Spleen (tissue), 11 donors: ENCODE measurements around the gene PDZD2. TPM values are rescaled to one million over a fixed set of nuclear protein-coding genes. Genes with fewer than 3 reads are reported as not detected.

Experiments
- DNase-seq: peaks from one replicate; pipeline ENCODE4 v3.0.0-alpha.2; 2020
- H3K27ac ChIP-seq, 8 donors: fragments of 200-600 bp; sonication (generic) in 7 of 8; 1 replicate in 4 of 8; 2 replicates in 4 of 8; pipeline versions ENCODE4 v1.5.0 to v1.8.0; 2016 to 2021; ENCODE audit warnings: inconsistent platforms in 4 of 8, mild to moderate bottlenecking in 4 of 8, moderate library complexity in 1 of 8
- H3K27me3 ChIP-seq, 7 donors: fragments of 200-600 bp; sonication (generic) in 6 of 7; replicated peaks in 1 of 7; 1 replicate in 4 of 7; 2 replicates in 3 of 7; pipeline versions ENCODE4 v1.5.0 to v1.8.0; 2016 to 2021; ENCODE audit warnings: inconsistent platforms in 3 of 7, mild to moderate bottlenecking in 1 of 7
- H3K36me3 ChIP-seq, 6 donors: fragments of 200-600 bp; sonication (generic) in 5 of 6; 1 replicate in 4 of 6; 2 replicates in 2 of 6; pipeline versions ENCODE4 v1.5.0 to v1.8.0; 2016 to 2021; ENCODE audit warnings: inconsistent platforms in 2 of 6
- H3K4me1 ChIP-seq, 6 donors: fragments of 200-600 bp; sonication (generic) in 5 of 6; 1 replicate in 3 of 6; 2 replicates in 3 of 6; pipeline versions ENCODE4 v1.5.0 to v1.8.0; 2016 to 2021; ENCODE audit warnings: inconsistent platforms in 3 of 6
- H3K4me3 ChIP-seq, 8 donors: fragments of 200-600 bp; sonication (generic) in 7 of 8; 1 replicate in 4 of 8; 2 replicates in 4 of 8; pipeline versions ENCODE4 v1.5.0 to v1.8.0; 2016 to 2021; ENCODE audit warnings: inconsistent platforms in 4 of 8, mild to moderate bottlenecking in 4 of 8, moderate library complexity in 2 of 8
- H3K9me3 ChIP-seq, 8 donors: fragments of 200-600 bp; sonication (generic) in 7 of 8; 1 replicate in 4 of 8; 2 replicates in 4 of 8; pipeline versions ENCODE4 v1.5.0 to v1.8.0; 2016 to 2021; ENCODE audit warnings: inconsistent platforms in 4 of 8
- CTCF ChIP-seq, 11 experiments: fragments of 200-600 bp in 7 of 11; fragments of 450-650 bp in 4 of 11; sonication (generic) in 4 of 11; IDR thresholded peaks in 8 of 11; conservative IDR thresholded peaks in 3 of 11; 1 replicate in 7 of 11; 2 replicates in 4 of 11; pipeline versions ENCODE4 v1.4.0 to v1.8.0; 2016 to 2021; ENCODE audit warnings: antibody characterized with exemption in 11 of 11, inconsistent platforms in 4 of 11, mild to moderate bottlenecking in 1 of 11
- POLR2A ChIP-seq, 3 donors: fragments of 450-650 bp; IDR thresholded peaks; one replicate each; pipeline ENCODE4 v1.5.1; 2017; ENCODE audit warnings: antibody characterized with exemption in 3 of 3, mild to moderate bottlenecking in 1 of 3
- POLR2AphosphoS5 ChIP-seq, 3 donors: sonication (generic); formaldehyde crosslinking; IDR thresholded peaks; one replicate each; pipeline ENCODE4 v1.5.1; 2017; ENCODE audit warnings: antibody characterized with exemption in 3 of 3
- WGBS, 5 donors: extraction: QIAGEN DNeasy Blood & Tissue Kit in 3 of 5; methylation state at CpG; one replicate each; pipeline versions ENCODE4 v1.1.5 to v1.1.7; 2013 to 2018; 5-methylcytosine and 5-hydroxymethylcytosine counted together
- intact Hi-C: fragments of 100-400 bp; cut with DNase I; formaldehyde crosslinking; loops from one replicate; pipeline ENCODE4 v1.15.0; 2023; ENCODE audit warnings: low total_unique reads
- polyA plus RNA-seq, 3 donors: library from polyadenylated mRNA; stranded (reverse); fragments of 200-250 nt; gene quantifications; one replicate each; pipeline ENCODE4 v1.2.1, GENCODE V29; 2013
- total RNA-seq, 7 donors: library from RNA; depleted of rRNA in 3 of 7; stranded (reverse); fragments of >200 nt in 3 of 7; fragmentation: NEBNext Ultra II Directional in 4 of 7; extraction: Animal tissue kit (Norgen Biotek cat#: 25700) in 4 of 7; gene quantifications; one replicate each; pipeline versions ENCODE4 v1.1.0 to v1.2.1, GENCODE V29; 2016 to 2021
- donor health status: healthy with polysubstance abuse.
- donor health status: DM: no; HTN: no; CAD: no; lungs with moderate emphysema.
- donor health status: DM: no; HTN: no; CAD: no.
- donor health status: Bipolar disorder and iron deficiency.
- donor health status: healthy.
- donor health status: DM: no; HTN: no; CAD: no.
- donor health status: DM: yes; HTN: yes; CAD: no.

PDZD2 gene
- total and polyA plus RNA-seq, 10 donors = 0.09 to 4.7 (median 2.4) TPM

GRCh38 chr5:32057187-32058096 is 418.5 kb downstream of the PDZD2 start:
- H3K4me3 ChIP-seq = no peak overlapping the region
- no peaks in the 10 kb centered on the region for H3K27me3 ChIP-seq
- H3K27ac ChIP-seq = no peak overlapping the region
- H3K36me3 ChIP-seq = no peaks in the 10 kb centered on the region
- intact Hi-C loops = no loop called here
- WGBS, 5 donors = 87 to 92% (median 89%) methylated on average over 12 of the region's 12 CpGs
- no peaks in the 10 kb centered on the region for H3K4me1 ChIP-seq
- DNase-seq = no peak
- TF ChIP-seq POLR2A (IDR thresholded peaks at IDR 0.05) = no peak
- peak in 2 of 11 experiments; percentile 13 to 21 for TF ChIP-seq CTCF (IDR thresholded peaks at IDR 0.05 in 8 of 11, conservative IDR thresholded peaks at IDR 0.05 in 3 of 11)
- H3K9me3 ChIP-seq = no peaks in the 10 kb centered on the region

DNA sequence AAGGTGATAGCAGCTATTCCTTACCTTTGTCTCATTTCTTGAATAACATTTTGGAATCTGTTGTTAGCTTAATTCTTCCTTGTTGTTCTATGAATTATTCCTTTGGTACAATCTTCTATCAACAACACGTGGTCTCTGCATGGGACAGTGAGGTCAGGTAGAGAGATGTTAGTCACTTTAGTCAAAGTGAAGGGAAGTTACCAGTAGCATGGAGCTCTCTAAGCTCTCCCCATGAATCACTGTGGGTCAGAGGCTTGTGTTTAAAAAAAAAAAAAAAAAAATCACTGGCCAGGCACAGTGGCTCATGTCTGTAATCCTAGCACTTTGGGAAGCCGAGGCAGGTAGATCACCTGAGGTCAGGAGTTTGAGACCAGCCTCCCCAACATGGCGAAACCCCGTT is 419.2 kb downstream of the PDZD2 start:
- WGBS, 5 donors = 84 to 93% (median 88%) methylated on average over 4 of the region's 4 CpGs
- no peak for DNase-seq
- Histone ChIP-seq H3K9me3 (no peaks in the 10 kb centered on the region), H3K4me3 (no peak overlapping the region), H3K27me3 (no peaks in the 10 kb centered on the region), H3K36me3 (no peaks in the 10 kb centered on the region), H3K27ac (no peak overlapping the region), H3K4me1 (no peaks in the 10 kb centered on the region)
- intact Hi-C loops = no loop called here
- TF ChIP-seq POLR2AphosphoS5 (IDR thresholded peaks at IDR 0.05) (no peak), POLR2A (IDR thresholded peaks at IDR 0.05) (no peak), CTCF (IDR thresholded peaks at IDR 0.05 in 8 of 11, conservative IDR thresholded peaks at IDR 0.05 in 3 of 11) (no peak)

DNA sequence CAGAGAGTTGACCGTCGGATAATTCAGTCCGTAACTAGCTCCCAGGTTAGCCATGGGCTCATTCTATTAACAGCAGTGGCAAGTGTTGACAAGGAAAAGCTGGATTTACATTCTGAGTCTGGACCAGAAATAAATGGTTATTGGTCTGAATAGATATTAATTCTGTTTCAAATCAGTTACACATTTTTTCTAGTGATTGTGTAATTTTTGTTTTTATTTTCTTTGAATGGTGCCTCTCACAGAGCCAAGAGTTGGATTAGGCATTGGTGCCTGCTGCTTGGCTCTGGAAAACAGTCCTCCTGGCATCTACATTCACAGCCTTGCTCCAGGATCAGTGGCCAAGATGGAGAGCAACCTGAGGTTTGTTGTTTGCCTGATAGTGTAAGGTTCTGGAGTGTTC is 420.1 kb downstream of the PDZD2 start:
- WGBS, 5 donors = 92 to 98% (median 94%) methylated on average over 3 of the region's 3 CpGs
- H3K27ac ChIP-seq = no peak overlapping the region
- H3K27me3 ChIP-seq = no peaks in the 10 kb centered on the region
- H3K4me3 ChIP-seq = no peak overlapping the region
- no peaks in the 10 kb centered on the region for H3K36me3 ChIP-seq
- no peak for DNase-seq
- TF ChIP-seq POLR2AphosphoS5 (IDR thresholded peaks at IDR 0.05) (no peak), CTCF (IDR thresholded peaks at IDR 0.05 in 8 of 11, conservative IDR thresholded peaks at IDR 0.05 in 3 of 11) (no peak)
- no peaks in the 10 kb centered on the region for H3K9me3 ChIP-seq
- H3K4me1 ChIP-seq = no peaks in the 10 kb centered on the region
- intact Hi-C loops = no loop called here

GRCh38 chr5:32059761-32060530 is 421.0 kb downstream of the PDZD2 start:
- intact Hi-C loops = no loop called here
- Histone ChIP-seq H3K27me3 (no peaks in the 10 kb centered on the region), H3K4me1 (no peaks in the 10 kb centered on the region), H3K27ac (no peak overlapping the region), H3K36me3 (no peaks in the 10 kb centered on the region), H3K9me3 (no peaks in the 10 kb centered on the region), H3K4me3 (no peak overlapping the region)
- TF ChIP-seq POLR2A (IDR thresholded peaks at IDR 0.05) (no peak), CTCF (IDR thresholded peaks at IDR 0.05 in 8 of 11, conservative IDR thresholded peaks at IDR 0.05 in 3 of 11) (no peak), POLR2AphosphoS5 (IDR thresholded peaks at IDR 0.05) (no peak)
- WGBS, 5 donors = 76 to 85% (median 79%) methylated on average over 4 of the region's 4 CpGs
- no peak for DNase-seq
